HG03460 (cell line): ENCODE results near the gene RSL1D1.
"Not testable (repeated sequence)": the region's sequence is repeated elsewhere in the genome, so short reads cannot be mapped to it uniquely, and the experiment has no call there.

Experiments
- ATAC-seq: cut with Tn5 transposase; IDR thresholded peaks from one replicate; pipeline ENCODE4 v1.9.1; 2021; ENCODE audit not compliant: unreplicated experiment

RSL1D1 gene

DNA sequence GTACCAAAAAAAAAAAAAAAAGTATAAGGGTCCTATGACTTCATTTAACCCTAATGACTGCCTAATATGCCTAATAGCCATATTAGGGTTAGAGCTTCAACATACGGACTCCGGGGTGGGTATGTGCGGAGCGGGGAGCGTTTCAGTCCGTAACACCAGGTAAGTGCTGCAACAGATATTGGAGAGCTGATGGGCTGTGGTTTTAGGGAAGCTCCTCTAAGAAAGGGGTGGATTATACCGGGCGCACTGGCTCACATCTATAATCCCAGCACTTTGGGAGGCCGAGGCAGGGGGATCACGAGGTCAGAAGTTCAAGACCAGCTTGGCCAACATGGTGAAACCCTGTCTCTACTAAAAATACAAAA, 52.3 kb downstream of the RSL1D1 start:
- ATAC-seq, result no peak

DNA sequence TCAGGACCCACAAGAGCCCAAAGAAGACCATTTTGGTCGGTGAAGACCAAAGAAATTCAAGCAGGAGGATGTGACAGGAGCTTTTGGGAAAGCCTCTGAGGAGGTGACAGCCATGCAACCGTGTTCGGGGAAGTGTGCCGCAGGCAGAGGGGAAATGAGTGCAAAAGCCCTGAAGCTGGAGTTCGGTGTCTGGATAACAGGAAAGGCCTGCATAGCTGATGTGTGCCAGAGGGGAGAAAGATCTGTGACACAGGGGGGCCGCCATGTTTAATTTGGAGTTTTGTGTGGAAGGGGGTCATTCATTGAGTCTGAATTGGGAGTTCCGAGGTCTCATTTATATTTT, 53.4 kb downstream of the RSL1D1 start:
- ATAC-seq, result no peak

DNA sequence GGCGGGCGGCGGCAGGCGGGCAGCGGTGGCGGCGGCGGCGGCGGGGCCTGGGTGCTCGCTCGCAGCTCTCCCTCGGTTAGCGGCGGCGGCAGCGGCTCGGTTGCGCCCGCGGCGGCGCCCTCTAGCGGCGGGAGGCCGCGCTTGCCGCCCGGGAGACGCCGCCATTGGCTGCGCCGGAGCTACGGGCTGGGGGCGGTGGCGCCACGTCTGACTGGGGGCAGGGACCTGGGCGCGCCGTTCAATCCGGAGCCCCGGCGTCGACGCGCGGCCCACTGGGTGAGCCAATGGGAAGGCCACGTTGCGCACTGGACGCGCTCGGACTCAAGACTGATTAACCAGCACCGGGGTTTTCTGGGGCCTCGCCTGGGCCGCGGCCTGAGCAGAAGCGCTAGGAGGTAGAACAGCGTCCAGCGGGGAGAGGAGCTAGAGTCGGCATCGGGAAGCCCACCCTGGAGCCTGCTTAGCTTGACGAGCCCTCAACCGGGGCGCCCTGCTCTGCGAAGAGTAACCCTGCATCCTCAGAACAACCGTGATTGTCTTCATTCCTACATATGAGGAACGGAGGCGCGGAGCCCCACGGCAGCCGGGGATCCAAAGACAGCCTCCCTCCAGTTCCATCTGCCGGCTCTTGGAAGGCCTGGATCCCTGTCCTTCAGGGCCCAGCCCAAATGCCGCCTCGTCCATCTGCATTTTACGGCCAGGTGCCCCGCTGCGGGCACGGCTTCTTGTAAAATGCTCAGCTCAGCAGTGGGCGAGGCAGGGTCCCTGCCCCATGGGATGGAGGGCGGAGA, 54.0 kb downstream of the RSL1D1 start, which contains the start of gene ZC3H7A:
Gene ZC3H7A, minus strand, starts transcription at position 93 of the 791 bp plus-strand sequence. CDS start 14,904 bp downstream, outside the sequence.
- peak; percentile 89 for ATAC-seq

GRCh38 chr16:11796227-11797165, 54.8 kb downstream of the RSL1D1 start:
- ATAC-seq, result peak; percentile 5

DNA sequence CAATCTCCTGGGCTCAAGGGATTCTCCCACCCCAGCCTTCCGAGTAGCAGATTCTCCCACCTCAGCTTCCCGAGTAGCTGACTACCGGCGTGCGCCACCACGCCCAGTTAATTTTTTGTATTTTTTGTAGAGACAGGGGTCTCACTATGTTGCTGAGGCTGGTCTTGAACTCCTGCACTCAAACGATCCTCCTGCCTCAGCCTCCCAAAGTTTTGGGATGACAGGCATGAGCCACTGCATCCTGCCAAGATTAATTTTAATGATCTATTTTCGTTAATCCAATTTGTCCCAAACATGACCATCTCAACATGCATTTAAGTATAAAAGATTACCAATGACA, 55.5 kb downstream of the RSL1D1 start:
- ATAC-seq, result no peak

DNA sequence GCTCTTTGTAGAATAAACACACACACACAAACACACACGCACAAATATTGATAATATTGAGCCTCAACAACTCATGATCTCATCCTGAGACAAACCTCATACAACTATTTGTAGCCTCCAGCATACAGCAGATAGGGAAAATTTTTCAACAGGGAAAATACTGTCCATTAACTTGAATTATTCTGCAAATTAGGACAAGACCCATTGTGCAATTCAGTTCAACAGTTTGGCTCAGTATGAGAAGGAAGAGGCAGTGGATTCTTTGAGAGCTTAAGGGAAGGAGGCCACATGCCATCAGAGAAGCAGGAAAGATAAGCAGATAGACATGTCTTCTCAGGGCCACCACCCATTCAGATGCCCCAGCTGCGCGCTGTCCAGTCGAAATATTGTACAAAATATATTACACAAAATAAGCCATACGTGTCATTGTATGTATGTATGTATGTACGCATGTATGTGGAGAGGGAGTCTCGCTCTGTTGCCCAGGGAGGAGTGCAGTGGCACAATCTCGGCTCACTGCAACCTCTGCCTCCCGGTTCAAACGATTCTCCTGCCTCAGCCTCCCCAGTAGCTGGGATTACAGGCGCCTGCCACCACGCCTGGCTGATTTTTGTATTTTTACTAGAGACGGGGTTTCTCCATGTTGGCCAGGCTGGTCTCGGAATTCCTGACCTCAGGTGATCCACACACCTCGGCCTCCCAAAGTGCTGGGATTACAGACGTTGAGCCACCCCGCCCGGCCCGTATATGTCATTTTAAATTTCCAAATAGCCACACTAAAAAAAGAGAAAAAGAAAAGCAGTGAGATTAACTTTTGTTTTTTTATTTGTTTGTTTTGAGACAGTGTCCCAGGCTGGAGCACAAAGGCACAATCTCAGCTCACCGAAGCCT, 56.1 kb downstream of the RSL1D1 start:
- no peak for ATAC-seq

DNA sequence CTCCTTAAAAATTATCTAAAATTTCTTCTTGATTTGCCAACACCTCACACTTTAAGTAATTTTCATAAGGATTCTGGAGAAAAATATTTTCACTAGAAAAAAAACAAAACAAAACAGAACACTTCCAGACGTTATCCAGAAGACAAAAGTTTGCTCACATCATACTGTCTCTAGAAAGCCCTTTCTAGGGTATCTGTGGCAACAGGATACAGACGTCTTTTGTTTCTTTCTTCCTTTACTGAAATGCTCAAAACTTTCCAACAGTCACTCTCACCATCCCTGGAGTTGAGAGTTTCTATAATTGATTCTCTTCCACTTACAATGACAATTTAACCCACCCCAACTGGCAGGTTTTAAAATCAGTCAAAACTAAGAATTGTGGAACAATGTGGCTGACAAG, 56.9 kb downstream of the RSL1D1 start:
- ATAC-seq, result no peak

- ATAC-seq, result no peak
Measured at GRCh38 chr16:11793840-11794239, 57.5 kb downstream of the RSL1D1 start.

DNA sequence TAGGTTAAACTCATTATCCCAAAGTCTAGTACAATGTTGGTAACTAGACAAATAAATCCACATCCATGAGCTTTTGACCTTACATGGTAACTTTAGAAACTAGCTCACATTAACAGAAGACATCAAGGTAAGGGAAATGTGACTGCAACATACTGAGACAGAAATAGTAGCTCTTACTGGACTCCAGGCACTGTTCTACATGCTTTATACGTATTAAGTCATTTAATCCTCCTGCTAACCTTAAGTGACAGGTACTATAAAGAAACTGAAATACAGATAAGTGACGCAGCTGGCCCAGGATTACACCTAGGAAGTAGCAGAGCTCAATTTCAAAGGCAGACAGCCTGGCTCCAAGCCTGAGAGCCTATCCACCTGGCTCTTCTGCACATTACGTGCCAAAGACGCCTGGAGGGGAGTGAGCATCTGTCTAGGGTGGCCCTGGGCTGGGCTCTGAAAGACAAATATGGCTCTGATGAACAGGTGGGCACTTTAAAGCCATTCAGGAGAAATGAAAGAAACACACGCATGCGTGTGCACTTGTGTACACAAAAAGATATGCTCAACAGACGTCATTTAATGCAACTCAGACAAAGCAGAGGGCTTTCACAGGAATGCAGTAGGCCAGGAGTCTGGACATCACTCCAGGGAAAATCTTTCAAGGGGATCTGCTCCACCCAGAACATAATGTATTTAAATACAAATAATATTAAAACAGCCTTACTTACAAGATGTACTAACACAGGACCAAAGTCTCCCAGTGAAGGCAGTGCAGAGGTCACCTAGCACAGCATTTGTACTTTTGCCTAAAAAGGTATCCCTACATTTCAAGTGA, 58.7 kb downstream of the RSL1D1 start:
- ATAC-seq, result no peak

DNA sequence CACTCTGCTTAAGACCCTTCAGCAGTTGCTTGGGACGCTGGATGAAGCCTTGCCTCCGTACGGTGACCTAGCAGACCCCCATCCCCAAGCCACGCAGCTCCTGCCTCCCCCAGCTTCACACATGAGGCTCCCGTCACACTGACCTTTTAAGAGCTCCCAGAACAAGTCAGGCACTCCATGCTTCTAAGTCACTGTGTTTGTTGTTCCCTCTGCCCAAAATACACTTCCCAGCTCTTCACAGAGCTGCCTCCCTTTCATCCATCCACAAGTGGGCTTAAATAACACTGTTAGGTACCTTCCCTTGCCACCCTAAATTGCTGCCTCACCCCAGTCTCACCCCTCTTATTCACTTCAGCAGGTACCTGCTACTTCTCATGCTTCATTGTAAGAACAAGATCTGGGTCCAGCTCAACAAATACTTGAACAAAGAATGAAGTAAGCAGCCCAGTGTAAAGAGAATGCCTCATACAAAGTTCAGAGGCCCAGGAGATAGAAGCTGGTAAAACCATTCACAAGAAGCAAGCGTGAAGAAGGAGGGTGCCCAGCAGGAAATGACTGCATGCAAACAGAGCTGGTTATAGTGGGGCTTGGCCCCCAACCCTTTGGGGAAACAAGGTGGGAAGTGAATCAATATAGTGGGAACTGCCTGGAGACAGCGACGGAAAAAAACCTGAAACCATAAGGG, 60.1 kb downstream of the RSL1D1 start:
- ATAC-seq, result no peak

GRCh38 chr16:11788914-11789313, 62.4 kb downstream of the RSL1D1 start:
- no peak for ATAC-seq

- not testable (repeated sequence) for ATAC-seq
Measured at GRCh38 chr16:11784980-11785599, 66.3 kb downstream of the RSL1D1 start.

DNA sequence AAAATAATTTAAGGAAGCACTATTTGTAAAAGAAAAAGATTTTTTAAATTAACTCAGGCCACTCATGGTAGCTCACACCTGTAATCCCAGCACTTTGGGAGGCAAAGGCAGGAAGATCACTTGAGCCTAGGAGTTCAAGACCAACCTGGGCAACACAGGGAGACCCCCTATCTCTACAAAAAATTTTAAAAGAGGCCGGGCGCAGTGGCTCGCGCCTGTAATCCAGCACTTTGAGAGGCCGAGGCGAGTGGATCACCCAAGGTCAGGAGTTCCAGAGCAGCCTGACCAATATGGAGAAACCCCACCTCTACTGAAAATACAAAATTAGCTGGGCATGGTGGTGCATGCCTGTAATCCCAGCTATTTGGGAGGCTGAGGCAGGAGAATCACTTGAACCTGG, 67.0 kb downstream of the RSL1D1 start:
- ATAC-seq, result not testable (repeated sequence)

DNA sequence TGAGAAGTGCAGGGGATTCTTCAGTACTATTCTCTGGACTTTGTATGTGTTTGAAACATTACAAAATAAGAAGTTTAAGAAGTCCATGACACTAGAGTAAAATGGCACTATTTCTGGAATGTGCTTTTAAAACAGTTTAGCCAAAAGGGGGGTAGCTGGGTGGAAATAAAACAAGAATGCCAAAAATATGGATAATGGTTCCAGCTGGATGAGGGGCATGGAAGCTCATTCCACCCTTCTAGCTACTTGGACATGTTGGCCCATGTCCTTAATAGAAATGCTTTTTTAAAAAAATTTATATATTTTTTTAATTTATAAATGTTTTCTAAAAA, 67.3 kb downstream of the RSL1D1 start:
- ATAC-seq, result no peak
